ENCODE measurements around the gene ALK.

GRCh38 chr2:29806461-29806860, 114.9 kb downstream of the ALK start:
- TF ChIP-seq, protein P1, sequence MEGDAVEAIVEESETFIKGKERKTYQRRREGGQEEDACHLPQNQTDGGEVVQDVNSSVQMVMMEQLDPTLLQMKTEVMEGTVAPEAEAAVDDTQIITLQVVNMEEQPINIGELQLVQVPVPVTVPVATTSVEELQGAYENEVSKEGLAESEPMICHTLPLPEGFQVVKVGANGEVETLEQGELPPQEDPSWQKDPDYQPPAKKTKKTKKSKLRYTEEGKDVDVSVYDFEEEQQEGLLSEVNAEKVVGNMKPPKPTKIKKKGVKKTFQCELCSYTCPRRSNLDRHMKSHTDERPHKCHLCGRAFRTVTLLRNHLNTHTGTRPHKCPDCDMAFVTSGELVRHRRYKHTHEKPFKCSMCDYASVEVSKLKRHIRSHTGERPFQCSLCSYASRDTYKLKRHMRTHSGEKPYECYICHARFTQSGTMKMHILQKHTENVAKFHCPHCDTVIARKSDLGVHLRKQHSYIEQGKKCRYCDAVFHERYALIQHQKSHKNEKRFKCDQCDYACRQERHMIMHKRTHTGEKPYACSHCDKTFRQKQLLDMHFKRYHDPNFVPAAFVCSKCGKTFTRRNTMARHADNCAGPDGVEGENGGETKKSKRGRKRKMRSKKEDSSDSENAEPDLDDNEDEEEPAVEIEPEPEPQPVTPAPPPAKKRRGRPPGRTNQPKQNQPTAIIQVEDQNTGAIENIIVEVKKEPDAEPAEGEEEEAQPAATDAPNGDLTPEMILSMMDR (IDR thresholded peaks at IDR 0.05), result no peak
- TF ChIP-seq EZH2 (IDR thresholded peaks at IDR 0.05; ENCODE audit: borderline replicate concordance, insufficient read depth, low read depth, low read length, poor library complexity, severe bottlenecking), result no peak
